Measurements from ENCODE around the gene AAGAB.

Gene AAGAB

GRCh38 chr15:67251318-67251717, 3.1 kb downstream of the AAGAB start:
- no peak for DNase-seq

- no peak for DNase-seq
Observed at GRCh38 chr15:67249830-67250229, 4.6 kb downstream of the AAGAB start.

DNA sequence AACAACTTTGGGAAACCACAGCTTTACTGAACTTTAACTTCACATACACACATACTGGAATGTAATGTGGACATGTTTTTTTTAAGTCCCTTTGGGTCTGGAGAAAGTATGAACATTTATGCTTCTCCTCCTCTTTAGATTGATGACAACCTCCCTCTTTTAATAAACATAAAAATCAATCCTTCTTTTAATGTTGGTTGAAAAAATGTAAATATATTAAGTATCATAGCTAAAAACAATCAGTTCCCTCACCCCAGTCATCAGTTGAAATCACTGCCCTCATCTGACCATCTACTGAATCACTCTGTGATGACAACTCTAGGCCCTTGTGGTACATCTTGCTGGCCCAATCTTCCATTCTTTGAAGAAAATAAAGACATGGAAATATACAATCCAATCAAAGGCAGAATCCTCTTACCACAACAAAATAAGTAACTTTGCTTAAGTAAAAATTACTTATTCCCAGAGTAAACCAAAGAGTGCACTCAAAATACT, 6.4 kb downstream of the AAGAB start:
- DNase-seq: no peak

- peak in 1 of 2 donors; percentile 16 for DNase-seq
Observed at GRCh38 chr15:67246606-67247005, 7.9 kb downstream of the AAGAB start.

- no peak for DNase-seq
Observed at GRCh38 chr15:67244971-67245478, 9.4 kb downstream of the AAGAB start.

GRCh38 chr15:67242708-67243111, 11.8 kb downstream of the AAGAB start:
- no peak for DNase-seq

GRCh38 chr15:67241132-67241855, 13.2 kb downstream of the AAGAB start:
- DNase-seq: peak in 1 of 2 donors; percentile 65

DNA sequence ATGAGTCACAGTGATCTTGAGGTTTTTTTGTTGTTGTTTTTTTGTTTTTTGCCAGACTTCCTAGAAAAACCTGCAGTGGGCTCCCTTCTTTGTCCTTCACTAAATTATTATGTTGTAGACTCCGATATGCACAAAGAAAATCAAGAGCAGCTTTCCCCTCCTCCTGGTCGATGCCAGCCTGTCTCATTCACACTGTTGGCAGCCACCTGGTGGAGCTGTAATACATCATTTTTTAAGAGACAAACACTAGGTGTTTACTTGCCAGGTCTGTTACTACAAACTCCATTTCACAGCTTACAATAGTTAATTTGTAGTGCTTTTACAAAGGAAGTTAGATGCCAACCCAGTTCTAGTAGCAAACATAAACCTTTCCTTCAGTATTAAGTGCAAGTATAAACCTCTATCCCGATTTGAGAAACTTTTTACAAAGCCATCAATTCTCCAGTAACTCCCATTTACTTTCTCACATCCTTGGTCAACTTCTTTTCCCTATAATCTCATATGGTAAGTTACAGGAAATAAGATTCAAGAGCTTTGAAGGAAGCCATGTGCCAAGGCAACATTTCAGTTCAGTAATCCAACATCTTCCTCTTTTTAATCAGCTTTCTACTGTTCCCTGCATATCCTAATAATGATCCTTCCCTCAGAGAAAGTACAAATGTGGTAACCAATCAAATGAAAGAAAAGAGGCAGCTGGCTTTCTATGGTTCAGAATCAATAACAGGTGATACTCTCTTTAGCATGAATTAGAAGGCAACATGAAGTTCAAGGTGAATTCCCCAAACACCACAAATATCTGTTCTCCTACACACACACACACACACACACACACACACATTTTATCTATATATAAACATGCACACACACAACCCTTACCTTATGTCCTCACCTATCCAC, 14.0 kb downstream of the AAGAB start:
- DNase-seq: peak; percentile 12 to 63

DNA sequence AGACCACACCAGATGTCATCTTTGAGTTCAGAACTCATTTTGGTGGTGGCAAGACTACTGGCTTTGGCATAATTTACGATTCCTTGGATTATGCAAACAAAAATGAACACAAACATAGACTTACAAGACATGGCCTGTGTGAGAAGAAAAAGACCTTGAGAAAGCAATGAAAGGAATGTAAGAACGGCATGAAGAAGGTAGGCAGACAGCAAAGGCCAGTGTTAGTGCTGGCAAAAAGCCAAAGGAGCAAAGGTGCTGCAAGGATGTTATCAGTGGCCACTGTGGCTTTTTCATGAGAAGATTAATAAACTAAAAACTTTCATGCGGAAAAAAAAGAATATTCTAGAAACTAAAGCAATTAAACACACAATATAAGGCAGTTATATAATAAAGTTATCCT, 21.9 kb downstream of the AAGAB start:
- no peak for DNase-seq

GRCh38 chr15:67230504-67230903, 24.0 kb downstream of the AAGAB start:
- DNase-seq: no peak

GRCh38 chr15:67228286-67228685, 26.2 kb downstream of the AAGAB start:
- DNase-seq: no peak

DNA sequence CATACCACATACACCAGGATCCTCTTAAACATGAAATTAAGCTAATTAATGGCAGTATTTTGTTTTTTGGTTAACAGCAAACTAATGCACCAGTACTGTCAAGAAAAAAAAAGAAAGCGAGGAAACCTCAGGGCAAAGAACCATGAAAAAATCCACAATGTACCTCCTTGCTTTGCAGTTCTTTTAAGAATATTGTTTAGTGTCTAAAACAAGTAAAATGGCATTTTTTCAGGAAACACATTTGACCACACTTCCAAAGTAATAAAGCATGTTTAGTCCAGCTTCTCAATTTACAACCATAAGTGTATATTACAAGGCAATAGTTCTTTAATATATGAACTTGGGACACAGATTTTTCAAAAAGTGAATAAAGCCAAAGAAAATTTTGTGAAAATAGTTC, 26.6 kb downstream of the AAGAB start:
- no peak for DNase-seq

DNA sequence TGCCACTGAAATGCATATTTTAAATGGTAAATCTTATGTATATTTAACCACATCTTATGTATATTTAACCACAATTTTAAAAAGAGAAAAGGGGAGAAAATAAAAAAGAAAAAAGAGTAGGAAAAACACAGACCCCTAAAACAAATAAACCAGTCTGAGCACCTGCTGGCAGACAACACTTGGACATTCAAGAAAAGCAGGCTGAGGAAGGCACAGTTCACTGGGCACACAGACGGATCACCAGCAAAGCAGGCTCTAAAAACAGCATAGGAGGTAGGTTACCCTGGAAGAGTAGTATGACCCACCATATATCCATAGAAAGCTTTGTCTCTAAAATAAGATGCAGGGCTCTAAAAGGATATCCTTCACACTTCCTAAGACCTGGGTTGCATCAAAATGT, 27.0 kb downstream of the AAGAB start:
- no peak for DNase-seq

GRCh38 chr15:67225336-67225735, 29.1 kb downstream of the AAGAB start:
- no peak for DNase-seq

GRCh38 chr15:67224889-67225288, 29.6 kb downstream of the AAGAB start:
- no peak for DNase-seq

GRCh38 chr15:67219288-67219687, 35.2 kb downstream of the AAGAB start:
- no peak for DNase-seq

GRCh38 chr15:67218428-67218827, 36.0 kb downstream of the AAGAB start:
- DNase-seq: no peak

DNA sequence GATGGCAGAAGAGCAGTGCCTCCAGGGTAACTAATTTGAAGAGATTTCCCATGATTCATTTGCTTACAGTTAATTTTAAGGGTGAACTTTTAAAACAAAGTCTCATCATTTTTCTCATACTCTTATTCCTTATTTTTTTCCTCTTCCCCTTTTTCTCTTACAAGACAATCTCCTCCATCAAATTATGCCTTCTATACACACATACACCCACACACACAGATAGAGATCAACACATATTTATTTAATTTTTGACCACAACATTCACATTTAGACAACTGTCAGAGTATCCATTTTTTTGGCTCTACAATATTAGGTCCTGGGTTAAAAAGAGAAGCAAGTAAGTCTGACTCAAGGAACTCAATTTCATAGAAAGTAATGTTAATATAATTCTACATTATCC, 37.6 kb downstream of the AAGAB start:
- no peak for DNase-seq

DNA sequence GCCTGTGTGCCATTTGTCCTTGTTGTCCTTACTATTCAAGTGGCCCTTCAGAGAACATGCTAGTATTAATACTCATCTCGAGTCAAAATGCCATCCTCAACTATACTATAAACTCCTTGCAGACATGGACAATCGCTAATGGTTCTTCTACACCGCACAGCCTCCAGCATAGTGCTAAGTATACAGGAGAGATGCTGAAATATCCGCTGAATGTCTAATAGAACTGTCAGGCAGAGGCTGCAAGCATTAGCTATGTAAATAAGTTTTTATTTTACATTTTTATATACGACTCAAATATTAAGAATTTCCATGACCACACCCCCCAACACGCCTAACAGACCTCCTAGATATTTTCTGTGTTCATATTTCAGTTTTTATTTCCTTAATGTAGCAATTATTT, 39.4 kb downstream of the AAGAB start:
- no peak for DNase-seq

DNA sequence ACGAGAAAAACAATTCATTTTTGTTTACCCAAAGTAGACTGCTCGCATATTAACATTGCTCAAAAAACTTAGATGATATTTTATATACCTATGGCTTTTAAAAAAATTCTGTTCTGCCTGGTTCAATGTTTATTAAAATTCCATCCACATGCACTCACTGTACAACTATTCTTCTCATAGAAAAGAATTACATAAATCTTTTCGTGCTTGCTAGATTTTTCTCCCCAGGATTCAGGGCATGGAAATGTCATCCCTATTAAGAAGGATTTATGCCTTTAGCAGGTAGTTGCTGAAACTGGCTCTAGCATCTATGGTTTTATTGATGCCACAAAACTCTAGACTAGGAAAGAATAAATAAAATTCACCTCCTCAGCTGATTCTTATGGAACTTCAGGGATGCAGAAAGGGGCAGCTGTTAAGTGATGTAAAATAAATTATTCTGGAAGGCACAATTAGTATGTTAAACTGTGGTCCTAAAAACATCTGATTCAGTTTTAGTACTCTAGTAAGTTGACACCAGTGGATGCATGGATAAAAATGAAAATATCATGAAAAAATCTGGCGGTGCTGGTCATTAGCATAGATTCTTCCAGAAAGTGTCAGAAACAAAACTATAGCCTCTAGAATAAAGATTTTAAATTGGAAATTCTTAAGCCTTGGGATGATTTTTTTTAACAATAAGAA, 41.6 kb downstream of the AAGAB start:
- no peak for DNase-seq

DNA sequence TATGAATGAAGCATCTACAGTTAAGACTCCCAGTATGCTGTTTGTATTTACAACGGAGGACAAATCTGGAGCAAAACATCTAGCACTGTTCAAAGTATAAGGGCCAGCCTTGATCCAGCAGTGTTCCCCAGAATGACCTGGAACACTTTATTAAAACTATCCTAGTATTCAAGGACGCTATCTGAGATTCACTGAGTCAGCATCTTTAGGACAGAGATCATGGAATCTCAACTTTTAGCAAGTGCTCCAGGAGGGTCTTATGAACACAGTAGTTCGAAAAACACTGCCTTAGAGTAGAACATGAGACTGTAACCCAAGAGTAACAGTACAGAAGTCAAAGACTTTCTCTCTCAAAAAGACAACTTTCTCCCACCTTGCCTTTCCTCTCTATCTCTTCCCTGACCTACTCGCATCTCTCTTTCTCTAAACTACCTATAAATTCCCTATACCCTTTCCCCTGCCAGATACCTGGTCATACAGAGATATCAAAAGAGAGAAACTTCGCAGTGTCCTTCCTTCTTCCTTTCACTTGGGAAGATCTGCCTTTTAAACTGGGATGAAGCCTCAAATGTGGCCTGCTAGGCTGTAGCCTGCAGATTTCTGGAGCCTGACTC, 43.8 kb downstream of the AAGAB start:
- DNase-seq: no peak

GRCh38 chr15:67208396-67208795, 46.1 kb downstream of the AAGAB start:
- no peak for DNase-seq
